Measurements from ENCODE around the gene DHX34.

GRCh38 chr19:47352095-47352494 is 3.0 kb downstream of the DHX34 start:
- TF ChIP-seq EZH2 (IDR thresholded peaks at IDR 0.05; ENCODE audit: low read length, missing control alignments), result no peak
- TF ChIP-seq CTCF (conservative IDR thresholded peaks at IDR 0.05 in 1 of 2, IDR thresholded peaks at IDR 0.05 in 1 of 2; ENCODE audit: low read depth in 1 of 2, low read length in 2 of 2), result no peak

All from fibroblast of lung (primary cell).